CD4-positive, alpha-beta T cell treated with Interleukin-6 for 4 hours (primary cell): ENCODE measurements around the gene SLC12A3.
"Not testable (repeated sequence)": the region's sequence is repeated elsewhere in the genome, so short reads cannot be mapped to it uniquely, and the experiment has no call there.

Source experiments
- DNase-seq: peaks from one replicate; pipeline ENCODE4 v3.0.0-alpha.2; 2020; ENCODE audit warnings: mixed read lengths

The SLC12A3 gene

GRCh38 chr16:56848029-56848936 is 16.7 kb upstream of the SLC12A3 start:
- no peak for DNase-seq

- no peak for DNase-seq
Observed at GRCh38 chr16:56848955-56849689, 15.9 kb upstream of the SLC12A3 start.

GRCh38 chr16:56849690-56850680 is 15.0 kb upstream of the SLC12A3 start:
- DNase-seq: no peak

GRCh38 chr16:56851671-56852400 is 13.2 kb upstream of the SLC12A3 start:
- DNase-seq: no peak

- DNase-seq: no peak
Observed at GRCh38 chr16:56852401-56852730, 12.6 kb upstream of the SLC12A3 start.

GRCh38 chr16:56852968-56853367 is 12.0 kb upstream of the SLC12A3 start:
- no peak for DNase-seq

GRCh38 chr16:56855201-56855600 is 9.8 kb upstream of the SLC12A3 start:
- DNase-seq: no peak

GRCh38 chr16:56855946-56856345 is 9.1 kb upstream of the SLC12A3 start:
- no peak for DNase-seq

- DNase-seq: no peak
Observed at GRCh38 chr16:56856876-56857447, 8.0 kb upstream of the SLC12A3 start.

GRCh38 chr16:56858374-56858773 is 6.6 kb upstream of the SLC12A3 start:
- DNase-seq: no peak

- no peak for DNase-seq
Observed at GRCh38 chr16:56859636-56860035, 5.4 kb upstream of the SLC12A3 start.

GRCh38 chr16:56860226-56861020 is 4.6 kb upstream of the SLC12A3 start:
- peak; percentile 40 for DNase-seq

GRCh38 chr16:56861092-56861610 is 3.9 kb upstream of the SLC12A3 start:
- DNase-seq: no peak

- no peak for DNase-seq
Observed at GRCh38 chr16:56861756-56862155, 3.3 kb upstream of the SLC12A3 start.

- DNase-seq: no peak
Observed at GRCh38 chr16:56862776-56863175, 2.2 kb upstream of the SLC12A3 start.

- no peak for DNase-seq
Observed at GRCh38 chr16:56865394-56866062, 521 bp downstream of the SLC12A3 start.

- peak; percentile 61 for DNase-seq
Observed at GRCh38 chr16:56866955-56867830, 2.2 kb downstream of the SLC12A3 start.

- no peak for DNase-seq
Observed at GRCh38 chr16:56868175-56868574, 3.2 kb downstream of the SLC12A3 start.

GRCh38 chr16:56868766-56869165 is 3.8 kb downstream of the SLC12A3 start:
- not testable (repeated sequence) for DNase-seq
